HK-2 (cell line): ENCODE data around the gene NAV2.
"Not testable (repeated sequence)": the region's sequence is repeated elsewhere in the genome, so short reads cannot be mapped to it uniquely, and the experiment has no call there.

Experiments
- DNase-seq: peaks from one replicate; pipeline ENCODE4 v3.0.0-alpha.2; 2018; ENCODE audit not compliant: unreplicated experiment

The NAV2 gene

GRCh38 chr11:19953909-19954308 is 241.3 kb downstream of the NAV2 start:
- peak; percentile 5 for DNase-seq

- no peak for DNase-seq
These were observed 242.3 kb downstream of the NAV2 start for GRCh38 chr11:19954899-19955298.

GRCh38 chr11:19955660-19956059 is 243.0 kb downstream of the NAV2 start:
- no peak for DNase-seq

- no peak for DNase-seq
These were observed 243.6 kb downstream of the NAV2 start for GRCh38 chr11:19956228-19956627.

- no peak for DNase-seq
These were observed 244.8 kb downstream of the NAV2 start for GRCh38 chr11:19957294-19957943.

GRCh38 chr11:19958204-19958603 is 245.6 kb downstream of the NAV2 start:
- no peak for DNase-seq

GRCh38 chr11:19959210-19959609 is 246.6 kb downstream of the NAV2 start:
- no peak for DNase-seq

GRCh38 chr11:19959648-19960059 is 247.0 kb downstream of the NAV2 start:
- DNase-seq: no peak

- not testable (repeated sequence) for DNase-seq
These were observed 247.8 kb downstream of the NAV2 start for GRCh38 chr11:19960410-19960809.

GRCh38 chr11:19961225-19961624 is 248.6 kb downstream of the NAV2 start:
- DNase-seq: no peak

GRCh38 chr11:19962053-19962800 is 249.6 kb downstream of the NAV2 start:
- no peak for DNase-seq

GRCh38 chr11:19962801-19963175 is 250.2 kb downstream of the NAV2 start:
- no peak for DNase-seq

GRCh38 chr11:19963697-19964387 is 251.2 kb downstream of the NAV2 start:
- DNase-seq: no peak

- no peak for DNase-seq
These were observed 253.8 kb downstream of the NAV2 start for GRCh38 chr11:19966441-19966840.

- no peak for DNase-seq
These were observed 254.3 kb downstream of the NAV2 start for GRCh38 chr11:19966927-19967326.

- no peak for DNase-seq
These were observed 255.2 kb downstream of the NAV2 start for GRCh38 chr11:19967787-19968186.

- no peak for DNase-seq
These were observed 256.2 kb downstream of the NAV2 start for GRCh38 chr11:19968860-19969259.

GRCh38 chr11:19970944-19971343 is 258.3 kb downstream of the NAV2 start:
- DNase-seq: no peak

GRCh38 chr11:19972091-19972490 is 259.5 kb downstream of the NAV2 start:
- no peak for DNase-seq

- no peak for DNase-seq
These were observed 260.0 kb downstream of the NAV2 start for GRCh38 chr11:19972651-19973050.

GRCh38 chr11:19973136-19973635 is 260.5 kb downstream of the NAV2 start:
- DNase-seq: no peak

- DNase-seq: no peak
These were observed 262.2 kb downstream of the NAV2 start for GRCh38 chr11:19974886-19975285.
